ENCODE results near the gene RECQL5.

- TF ChIP-seq CTCF (IDR thresholded peaks at IDR 0.05) (no peak), REST (IDR thresholded peaks at IDR 0.05; ENCODE audit: low read depth, low read length) (no peak), EZH2phosphoT487 (IDR thresholded peaks at IDR 0.05; ENCODE audit: borderline replicate concordance, low read depth) (no peak), SIN3A (IDR thresholded peaks at IDR 0.05; ENCODE audit: borderline replicate concordance, low read depth, low read length) (no peak), RCOR1 (IDR thresholded peaks at IDR 0.05; ENCODE audit: low read length) (no peak), SMC3 (IDR thresholded peaks at IDR 0.05; ENCODE audit: low read depth, low read length) (no peak), CHD2 (IDR thresholded peaks at IDR 0.05; ENCODE audit: low read length, partially characterized antibody) (no peak), ELF1 (IDR thresholded peaks at IDR 0.05) (no peak), USF1 (IDR thresholded peaks at IDR 0.05; ENCODE audit: borderline replicate concordance, low read depth) (no peak), YY1 (IDR thresholded peaks at IDR 0.05; ENCODE audit: low read depth) (no peak)
- TF ChIP-seq, protein P1, sequence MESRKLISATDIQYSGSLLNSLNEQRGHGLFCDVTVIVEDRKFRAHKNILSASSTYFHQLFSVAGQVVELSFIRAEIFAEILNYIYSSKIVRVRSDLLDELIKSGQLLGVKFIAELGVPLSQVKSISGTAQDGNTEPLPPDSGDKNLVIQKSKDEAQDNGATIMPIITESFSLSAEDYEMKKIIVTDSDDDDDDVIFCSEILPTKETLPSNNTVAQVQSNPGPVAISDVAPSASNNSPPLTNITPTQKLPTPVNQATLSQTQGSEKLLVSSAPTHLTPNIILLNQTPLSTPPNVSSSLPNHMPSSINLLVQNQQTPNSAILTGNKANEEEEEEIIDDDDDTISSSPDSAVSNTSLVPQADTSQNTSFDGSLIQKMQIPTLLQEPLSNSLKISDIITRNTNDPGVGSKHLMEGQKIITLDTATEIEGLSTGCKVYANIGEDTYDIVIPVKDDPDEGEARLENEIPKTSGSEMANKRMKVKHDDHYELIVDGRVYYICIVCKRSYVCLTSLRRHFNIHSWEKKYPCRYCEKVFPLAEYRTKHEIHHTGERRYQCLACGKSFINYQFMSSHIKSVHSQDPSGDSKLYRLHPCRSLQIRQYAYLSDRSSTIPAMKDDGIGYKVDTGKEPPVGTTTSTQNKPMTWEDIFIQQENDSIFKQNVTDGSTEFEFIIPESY (IDR thresholded peaks at IDR 0.05; ENCODE audit: borderline replicate concordance, low read depth), result no peak
Observed at GRCh38 chr17:75673487-75673886, 6.5 kb upstream of the RECQL5 start.
